Osteocyte (in vitro differentiated cells): Measurements from ENCODE around the gene RNF125. TPM values are rescaled to one million over a fixed set of nuclear protein-coding genes. Genes with fewer than 3 reads are reported as not detected.

Experiments
- DNase-seq: peaks from one replicate; pipeline ENCODE4 v3.0.0; 2021; ENCODE audit warnings: mixed read lengths; ENCODE audit not compliant: unreplicated experiment; ENCODE audit errors: extremely low spot score
- H3K27ac Mint-ChIP-seq: one replicate; pipeline ENCODE4 v1.8.0; 2021; ENCODE audit warnings: mild to moderate bottlenecking, mixed read lengths; ENCODE audit not compliant: unreplicated experiment
- H3K27me3 Mint-ChIP-seq: one replicate; pipeline ENCODE4 v1.8.0; 2021; ENCODE audit warnings: mixed read lengths; ENCODE audit not compliant: unreplicated experiment
- H3K36me3 Mint-ChIP-seq: one replicate; pipeline ENCODE4 v1.8.0; 2021; ENCODE audit warnings: mixed read lengths; ENCODE audit not compliant: unreplicated experiment
- H3K4me1 Mint-ChIP-seq: one replicate; pipeline ENCODE4 v1.8.0; 2021; ENCODE audit warnings: mixed read lengths; ENCODE audit not compliant: unreplicated experiment
- H3K4me3 Mint-ChIP-seq: one replicate; pipeline ENCODE4 v1.8.0; 2021; ENCODE audit warnings: mild to moderate bottlenecking, moderate library complexity, mixed read lengths; ENCODE audit not compliant: unreplicated experiment
- H3K9me3 Mint-ChIP-seq: one replicate; pipeline ENCODE4 v1.8.0; 2021; ENCODE audit warnings: mixed read lengths; ENCODE audit not compliant: unreplicated experiment
- CTCF ChIP-seq: fragments of 200-600 bp; sonication (generic); IDR thresholded peaks from 2 replicates; pipeline ENCODE4 v1.5.0; 2021; ENCODE audit warnings: antibody characterized with exemption, mild to moderate bottlenecking, moderate library complexity
- total RNA-seq: library from RNA; stranded (reverse); gene quantifications from 2 replicates; pipeline ENCODE4 v1.2.1, GENCODE V29; 2021

RNF125 gene
- total RNA-seq, 1 donor from 2014 or later: 0.13 TPM

- DNase-seq: no peak
- peaks cover 29% of the 10 kb centered on the region for H3K4me1 Mint-ChIP-seq
- no peaks in the 10 kb centered on the region for H3K9me3 Mint-ChIP-seq
- H3K27ac Mint-ChIP-seq: peak overlapping the region; percentile 98
- H3K4me3 Mint-ChIP-seq: peak overlapping the region; percentile 85
- H3K36me3 Mint-ChIP-seq: peaks cover 10% of the 10 kb centered on the region
- no peaks in the 10 kb centered on the region for H3K27me3 Mint-ChIP-seq
- TF ChIP-seq CTCF: no peak
These were observed 72.7 kb downstream of the RNF125 start for GRCh38 chr18:32091325-32091723.

DNA sequence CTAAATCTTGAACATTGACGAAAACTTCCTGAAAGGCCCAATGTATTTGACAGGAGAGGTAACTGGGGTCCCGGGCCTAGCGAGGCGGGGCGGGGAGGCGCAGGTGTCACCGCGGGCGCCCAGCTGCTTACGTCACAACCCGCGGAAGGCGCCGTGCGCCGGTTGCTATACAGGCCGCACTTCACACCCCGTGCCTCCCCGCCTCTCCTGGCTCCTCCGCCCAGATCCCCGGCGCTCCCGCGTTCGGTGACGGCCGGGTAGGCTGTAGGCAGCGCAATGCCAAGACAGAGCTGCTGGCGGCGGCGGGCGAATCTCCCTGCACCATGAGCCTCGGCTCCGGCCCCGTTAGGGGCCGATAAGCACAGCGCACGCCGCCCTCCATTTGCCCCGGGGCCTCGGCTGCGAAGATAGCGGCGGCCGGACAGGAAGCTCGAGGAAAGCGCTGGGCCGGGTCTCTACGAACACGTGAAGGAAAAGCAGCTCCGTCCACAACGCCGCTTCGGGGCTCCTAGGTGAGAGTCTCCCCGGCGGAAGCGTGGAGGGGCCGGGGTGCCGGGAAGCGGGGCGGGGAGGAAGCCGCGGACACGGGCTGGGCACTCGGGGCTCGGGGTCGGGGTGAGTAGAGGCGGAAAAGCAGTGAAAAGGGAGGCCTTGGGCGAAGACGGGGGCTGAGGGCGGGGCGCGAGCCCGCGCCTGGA is 73.2 kb downstream of the RNF125 start, which contains the start of gene RNF138:
Gene RNF138 (plus strand): TSS at position 151 of the 698 bp plus-strand sequence. CDS start 903 bp downstream, outside the sequence.
- H3K36me3 Mint-ChIP-seq: peaks cover 10% of the 10 kb centered on the region
- H3K27me3 Mint-ChIP-seq: no peaks in the 10 kb centered on the region
- peak within 1 kb of the TSS; percentile 91 for H3K4me3 Mint-ChIP-seq
- H3K9me3 Mint-ChIP-seq: no peaks in the 10 kb centered on the region
- peak; percentile 94 for DNase-seq
- TF ChIP-seq CTCF: no peak
- peak within 1 kb of the TSS; percentile 98 for H3K27ac Mint-ChIP-seq
- peaks cover 30% of the 10 kb centered on the region for H3K4me1 Mint-ChIP-seq

DNA sequence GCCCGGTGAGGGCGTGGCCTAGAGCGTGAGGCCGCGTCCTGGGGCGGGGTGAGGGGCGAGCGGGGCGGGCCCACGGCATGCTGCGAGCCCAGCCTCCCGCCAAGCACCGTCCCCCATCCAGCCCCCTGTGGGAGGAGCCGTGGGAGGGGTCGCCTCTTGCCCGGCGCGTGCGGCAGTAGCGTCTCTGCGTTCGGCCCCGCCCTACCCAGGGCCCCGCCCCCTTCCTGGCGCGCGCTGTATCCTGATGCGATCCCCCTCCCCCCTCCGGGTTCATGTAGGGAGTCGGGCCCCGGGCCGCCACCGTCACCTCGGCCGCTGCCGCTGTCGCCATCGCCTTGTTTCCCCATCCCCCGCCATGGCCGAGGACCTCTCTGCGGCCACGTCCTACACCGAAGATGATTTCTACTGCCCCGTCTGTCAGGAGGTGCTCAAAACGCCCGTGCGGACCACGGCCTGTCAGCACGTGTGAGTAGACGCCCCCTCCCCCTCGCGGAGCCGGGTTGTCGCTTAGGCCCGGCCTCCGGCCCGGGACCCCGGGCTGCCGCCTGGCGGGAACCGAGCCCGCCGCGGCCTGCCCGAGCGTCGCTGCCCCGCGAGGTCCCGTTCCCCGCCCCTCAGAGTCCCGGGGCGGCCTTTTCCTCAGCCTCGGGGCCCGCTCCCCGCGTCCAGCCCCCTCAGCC is 73.9 kb downstream of the RNF125 start:
- H3K4me1 Mint-ChIP-seq: peaks cover 30% of the 10 kb centered on the region
- no peak for TF ChIP-seq CTCF
- DNase-seq: peak; percentile 100
- H3K27ac Mint-ChIP-seq: peak overlapping the region; percentile 98
- no peaks in the 10 kb centered on the region for H3K27me3 Mint-ChIP-seq
- peak overlapping the region; percentile 93 for H3K4me3 Mint-ChIP-seq
- H3K9me3 Mint-ChIP-seq: no peaks in the 10 kb centered on the region
- peaks cover 10% of the 10 kb centered on the region for H3K36me3 Mint-ChIP-seq

DNA sequence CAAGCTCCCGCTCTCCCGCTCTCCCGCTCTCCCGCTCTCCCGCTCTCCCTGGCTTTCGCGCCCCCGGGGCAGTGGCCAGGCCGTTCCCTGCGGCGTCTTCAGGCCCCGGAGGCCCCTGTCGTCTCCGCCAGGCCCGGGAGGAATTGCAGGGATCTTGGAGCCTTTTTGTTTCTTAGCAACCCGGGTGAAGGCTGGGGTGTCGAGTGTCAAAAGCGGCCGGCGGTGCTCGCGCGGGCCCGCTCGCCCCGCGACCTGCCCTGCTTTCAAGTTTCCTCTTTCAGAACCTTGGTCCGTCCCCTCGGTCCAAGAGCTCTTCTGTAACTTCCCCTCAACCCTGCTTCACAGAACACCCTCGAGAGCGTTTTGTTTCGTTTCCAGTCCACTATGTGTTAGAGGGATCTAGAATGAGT is 74.5 kb downstream of the RNF125 start:
- H3K4me3 Mint-ChIP-seq: peak overlapping the region; percentile 93
- DNase-seq: peak; percentile 87
- H3K4me1 Mint-ChIP-seq: peaks cover 30% of the 10 kb centered on the region
- peaks cover 10% of the 10 kb centered on the region for H3K36me3 Mint-ChIP-seq
- H3K27me3 Mint-ChIP-seq: no peaks in the 10 kb centered on the region
- no peaks in the 10 kb centered on the region for H3K9me3 Mint-ChIP-seq
- TF ChIP-seq CTCF: no peak
- H3K27ac Mint-ChIP-seq: peak overlapping the region; percentile 97

- Mint-ChIP-seq H3K4me3 (peak overlapping the region; percentile 93), H3K27me3 (no peaks in the 10 kb centered on the region), H3K4me1 (peaks cover 30% of the 10 kb centered on the region), H3K9me3 (no peaks in the 10 kb centered on the region), H3K27ac (peak overlapping the region; percentile 97), H3K36me3 (peaks cover 10% of the 10 kb centered on the region)
- DNase-seq: no peak
- no peak for TF ChIP-seq CTCF
These were observed 74.9 kb downstream of the RNF125 start for GRCh38 chr18:32093523-32093922.
